Fibroblast of the aortic adventitia (primary cell): ENCODE results near the gene LEFTY1. TPM values are rescaled to one million over a fixed set of nuclear protein-coding genes. Genes with fewer than 3 reads are reported as not detected.
"Not testable (repeated sequence)": the region's sequence is repeated elsewhere in the genome, so short reads cannot be mapped to it uniquely, and the experiment has no call there.

Experiments used
- DNase-seq: peaks from one replicate; pipeline ENCODE4 v3.0.0-alpha.2; 2010; ENCODE audit warnings: low read depth
- H3K4me3 ChIP-seq: 2 replicates; pipeline ENCODE4 v1.5.1; 2011; ENCODE audit warnings: low read depth, mild to moderate bottlenecking, control low read depth, low read length, moderate library complexity
- total RNA-seq: library from RNA; depleted of rRNA; stranded (reverse); fragments of >200 nt; gene quantifications from 2 replicates; pipeline ENCODE4 v1.2.3, GENCODE V29; 2012; ENCODE audit warnings: low replicate concordance
- TF ChIP-seq, protein P1 (sequence below): IDR thresholded peaks from 2 replicates; pipeline ENCODE4 v1.5.1; 2011; ENCODE audit warnings: mild to moderate bottlenecking, low read length, control low read depth, inconsistent platforms; ENCODE audit not compliant: insufficient read depth

The LEFTY1 gene, protein sequence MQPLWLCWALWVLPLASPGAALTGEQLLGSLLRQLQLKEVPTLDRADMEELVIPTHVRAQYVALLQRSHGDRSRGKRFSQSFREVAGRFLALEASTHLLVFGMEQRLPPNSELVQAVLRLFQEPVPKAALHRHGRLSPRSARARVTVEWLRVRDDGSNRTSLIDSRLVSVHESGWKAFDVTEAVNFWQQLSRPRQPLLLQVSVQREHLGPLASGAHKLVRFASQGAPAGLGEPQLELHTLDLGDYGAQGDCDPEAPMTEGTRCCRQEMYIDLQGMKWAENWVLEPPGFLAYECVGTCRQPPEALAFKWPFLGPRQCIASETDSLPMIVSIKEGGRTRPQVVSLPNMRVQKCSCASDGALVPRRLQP
- total RNA-seq: not detected in 2 replicates

DNA sequence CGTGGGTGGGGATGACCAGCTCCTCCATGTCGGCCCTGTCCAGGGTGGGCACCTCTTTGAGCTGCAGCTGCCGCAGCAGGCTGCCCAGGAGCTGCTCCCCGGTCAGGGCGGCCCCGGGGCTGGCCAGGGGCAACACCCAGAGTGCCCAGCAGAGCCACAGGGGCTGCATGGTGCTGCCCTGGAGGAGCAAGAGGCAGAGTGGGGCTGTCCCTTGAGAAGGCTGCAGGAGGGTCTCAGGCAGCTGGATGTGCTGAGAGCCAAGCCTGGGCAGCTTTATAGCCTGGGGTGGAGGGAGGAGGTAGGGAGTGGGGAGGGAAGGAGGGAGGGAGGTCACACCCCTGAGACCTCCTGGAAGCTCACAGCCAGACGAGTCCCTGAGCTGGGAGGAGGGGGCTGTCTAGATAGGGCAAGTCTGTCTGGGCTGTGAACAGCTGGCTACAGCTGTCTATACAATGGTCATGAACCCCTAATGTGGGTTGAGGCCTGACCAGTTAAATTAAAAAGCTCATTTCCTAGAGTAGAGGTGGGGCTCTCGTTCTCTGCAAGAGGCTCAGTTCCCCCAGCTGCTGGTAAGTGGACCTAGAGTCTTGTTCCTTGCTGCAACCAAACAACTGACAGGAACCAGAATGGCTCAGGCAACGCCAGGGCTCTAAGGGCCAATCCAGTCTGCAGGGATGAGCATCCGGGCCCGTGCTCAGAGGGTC lies at the start of gene LEFTY1:
Gene LEFTY1 (minus strand): TSS at position 249 of the 704 bp plus-strand sequence. CDS start 80 bp downstream, at position 169.
- no peak for DNase-seq
- TF ChIP-seq, protein P1, sequence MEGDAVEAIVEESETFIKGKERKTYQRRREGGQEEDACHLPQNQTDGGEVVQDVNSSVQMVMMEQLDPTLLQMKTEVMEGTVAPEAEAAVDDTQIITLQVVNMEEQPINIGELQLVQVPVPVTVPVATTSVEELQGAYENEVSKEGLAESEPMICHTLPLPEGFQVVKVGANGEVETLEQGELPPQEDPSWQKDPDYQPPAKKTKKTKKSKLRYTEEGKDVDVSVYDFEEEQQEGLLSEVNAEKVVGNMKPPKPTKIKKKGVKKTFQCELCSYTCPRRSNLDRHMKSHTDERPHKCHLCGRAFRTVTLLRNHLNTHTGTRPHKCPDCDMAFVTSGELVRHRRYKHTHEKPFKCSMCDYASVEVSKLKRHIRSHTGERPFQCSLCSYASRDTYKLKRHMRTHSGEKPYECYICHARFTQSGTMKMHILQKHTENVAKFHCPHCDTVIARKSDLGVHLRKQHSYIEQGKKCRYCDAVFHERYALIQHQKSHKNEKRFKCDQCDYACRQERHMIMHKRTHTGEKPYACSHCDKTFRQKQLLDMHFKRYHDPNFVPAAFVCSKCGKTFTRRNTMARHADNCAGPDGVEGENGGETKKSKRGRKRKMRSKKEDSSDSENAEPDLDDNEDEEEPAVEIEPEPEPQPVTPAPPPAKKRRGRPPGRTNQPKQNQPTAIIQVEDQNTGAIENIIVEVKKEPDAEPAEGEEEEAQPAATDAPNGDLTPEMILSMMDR: no peak
- no peak within 1 kb of the TSS for H3K4me3 ChIP-seq

DNA sequence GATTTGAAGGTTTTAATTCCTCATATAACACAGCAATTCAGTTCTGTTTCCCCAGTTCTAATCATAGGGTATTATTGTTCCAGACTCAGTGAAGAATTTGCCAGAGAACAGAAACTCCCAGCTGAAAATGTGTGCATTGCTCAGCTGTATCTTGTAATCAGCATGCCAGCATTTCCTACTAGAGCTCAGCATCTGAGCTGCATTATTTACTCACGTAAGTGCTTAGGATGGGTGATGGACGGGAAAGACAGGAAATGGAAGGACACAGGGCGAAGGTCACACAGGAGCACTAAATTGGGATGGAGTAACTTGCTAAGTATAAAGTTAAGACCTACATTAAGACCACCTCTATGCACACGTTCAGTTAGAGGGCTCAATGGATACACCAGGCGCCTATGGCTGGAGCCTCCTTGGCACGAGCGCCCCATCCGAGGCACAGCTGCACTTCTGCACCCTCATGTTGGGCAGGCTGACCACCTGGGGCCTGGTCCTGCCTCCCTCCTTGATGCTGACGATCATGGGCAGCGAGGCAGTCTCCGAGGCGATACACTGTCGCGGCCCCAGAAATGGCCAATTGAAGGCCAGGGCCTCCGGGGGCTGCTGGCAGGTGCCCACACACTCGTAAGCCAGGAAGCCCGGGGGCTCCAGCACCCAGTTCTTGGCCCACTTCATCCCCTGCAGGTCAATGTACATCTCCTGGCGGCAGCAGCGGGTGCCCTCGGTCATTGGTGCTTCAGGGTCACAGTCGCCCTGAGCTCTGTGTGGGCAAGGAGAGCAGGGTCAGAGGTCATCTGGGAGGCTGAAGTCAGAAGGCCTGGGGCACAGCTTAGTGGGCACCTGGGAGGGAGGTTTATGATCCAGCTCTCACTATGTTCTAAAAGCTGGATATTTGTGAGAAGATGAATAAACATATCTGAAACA lies 48.4 kb upstream of the LEFTY1 start:
- no peak for DNase-seq
- TF ChIP-seq, protein P1: no peak
- no peak overlapping the region for H3K4me3 ChIP-seq

DNA sequence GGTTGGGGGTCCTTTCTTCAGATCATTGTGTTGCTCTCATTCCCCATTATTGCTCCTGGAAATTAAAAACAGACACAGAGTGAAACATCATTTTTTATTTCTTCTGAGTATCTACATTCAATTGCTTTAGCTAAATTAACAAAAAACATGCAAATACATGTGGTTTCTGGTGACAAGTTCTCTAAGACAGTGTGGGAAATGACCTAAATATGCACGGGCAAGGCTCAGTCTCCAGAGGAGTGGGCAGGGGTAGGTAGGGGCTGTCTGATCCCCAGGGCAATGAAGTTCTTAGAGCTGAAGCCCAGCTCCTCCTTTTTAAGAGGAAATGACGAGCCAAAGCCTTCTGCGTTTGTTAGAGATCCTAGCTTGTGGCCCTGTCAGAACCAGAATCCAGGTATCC lies 47.6 kb upstream of the LEFTY1 start:
- TF ChIP-seq, protein P1: no peak

DNA sequence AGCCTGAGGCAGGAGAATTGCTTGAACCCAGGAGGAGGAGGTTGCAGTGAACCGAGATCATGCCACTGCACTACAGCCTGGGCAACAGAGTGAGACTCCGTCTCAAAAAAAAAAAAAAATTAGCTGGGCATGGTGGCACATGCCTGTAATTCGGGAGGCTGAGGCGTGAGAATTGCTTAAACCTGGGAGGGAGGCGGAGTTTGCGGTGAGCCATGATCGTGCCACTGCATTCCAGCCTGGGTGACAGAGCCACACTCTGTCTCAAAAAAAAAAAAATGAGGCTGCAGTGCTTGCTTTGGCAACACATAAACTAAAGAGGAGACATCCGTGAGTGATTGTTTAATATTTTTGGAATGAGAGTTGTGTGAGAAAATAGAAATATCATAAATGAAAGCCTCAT lies 47.1 kb upstream of the LEFTY1 start:
- H3K4me3 ChIP-seq, DNase-seq: not testable (repeated sequence)

More for the DNA sequence above, 47.6 kb upstream of the LEFTY1 start:
- H3K4me3 ChIP-seq: no peak overlapping the region
- DNase-seq: no peak

DNA sequence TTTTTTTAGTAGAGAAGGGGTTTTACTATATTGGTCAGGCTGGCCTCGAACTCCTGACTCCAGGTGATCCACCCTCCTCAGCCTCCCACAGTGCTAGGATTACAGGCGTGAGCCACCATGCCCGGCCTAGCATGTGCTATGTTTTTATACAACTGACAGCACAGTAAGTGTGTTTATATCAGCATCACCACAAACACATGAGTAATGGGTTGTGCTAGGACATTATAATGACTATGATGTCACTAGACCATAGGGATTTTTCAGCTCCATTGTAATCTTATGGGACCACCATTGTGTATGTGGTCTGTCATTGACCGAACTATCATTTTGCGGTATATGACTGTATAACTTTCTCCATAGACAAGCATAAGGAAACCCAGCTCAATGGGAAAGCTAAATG lies 45.8 kb upstream of the LEFTY1 start:
- DNase-seq: no peak

DNA sequence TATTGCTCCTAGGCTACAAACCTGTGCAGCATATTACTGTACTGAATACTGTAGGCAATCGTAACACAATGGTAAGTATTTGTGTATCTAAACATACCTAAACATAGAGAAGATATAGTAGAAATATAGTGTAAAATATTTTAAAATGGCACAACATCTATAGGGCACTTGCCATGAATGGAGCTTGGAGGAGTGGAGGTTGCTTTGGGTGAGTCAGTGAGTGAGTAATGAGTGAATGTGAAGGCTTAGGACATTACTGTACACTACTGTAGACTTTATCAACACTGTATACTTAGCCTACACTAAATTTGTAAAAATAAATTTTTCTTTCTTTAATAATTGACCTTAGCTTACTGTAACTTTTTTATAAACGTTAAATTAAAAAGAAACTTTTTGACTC lies 44.1 kb upstream of the LEFTY1 start:
- H3K4me3 ChIP-seq: no peak overlapping the region
- DNase-seq: peak; percentile 51
- TF ChIP-seq, protein P1: no peak

More for the DNA sequence above, 45.8 kb upstream of the LEFTY1 start:
- H3K4me3 ChIP-seq: no peak overlapping the region
- TF ChIP-seq, protein P1: no peak
